ENCODE results near the gene MYO16. TPM values are rescaled to one million over a fixed set of nuclear protein-coding genes. Genes with fewer than 3 reads are reported as not detected.

The MYO16 gene
- total and polyA plus RNA-seq, 7 donors, result under 0.01 to 0.33 (median 0.28) TPM; not detected in 2

GRCh38 chr13:109100705-109101304 lies 471.4 kb downstream of the MYO16 start:
- Histone ChIP-seq H3K27me3 (no peaks in the 10 kb centered on the region), H3K9me3 (no peaks in the 10 kb centered on the region), H3K4me3 (no peak overlapping the region), H3K36me3 (no peaks in the 10 kb centered on the region), H3K4me1 (peaks cover 0 to 12% (median 9%) of the 10 kb centered on the region in 4 donors), H3K27ac (peak overlapping the region in 1 of 4 donors; percentile 50)
- DNase-seq, result no peak
- intact Hi-C loops (cut with DNase I), result no loop called here
- no peak for TF ChIP-seq POLR2A (IDR thresholded peaks at IDR 0.05)
- no peak for TF ChIP-seq CTCF (IDR thresholded peaks at IDR 0.05)
- TF ChIP-seq EP300 (IDR thresholded peaks at IDR 0.05), result no peak
- no peak for TF ChIP-seq POLR2AphosphoS5 (IDR thresholded peaks at IDR 0.05)
- 69 to 76% methylated on average over 8 of the region's 8 CpGs for WGBS, 2 donors

- no peak for DNase-seq
- no peaks in the 10 kb centered on the region for H3K36me3 ChIP-seq
- no peak overlapping the region for H3K4me3 ChIP-seq
- no peak overlapping the region for H3K27ac ChIP-seq
- no peak for TF ChIP-seq EP300 (IDR thresholded peaks at IDR 0.05)
- TF ChIP-seq POLR2A (IDR thresholded peaks at IDR 0.05), result no peak
- no peak for TF ChIP-seq POLR2AphosphoS5 (IDR thresholded peaks at IDR 0.05)
- TF ChIP-seq CTCF (IDR thresholded peaks at IDR 0.05), result no peak
- peaks cover 0 to 12% (median 9%) of the 10 kb centered on the region in 4 donors for H3K4me1 ChIP-seq
- 84 to 89% methylated on average over 3 of the region's 3 CpGs for WGBS, 2 donors
- no peaks in the 10 kb centered on the region for H3K9me3 ChIP-seq
- H3K27me3 ChIP-seq, result no peaks in the 10 kb centered on the region
- intact Hi-C loops (cut with DNase I), result no loop called here
Measured at GRCh38 chr13:109101550-109102144, 472.2 kb downstream of the MYO16 start.

- no peaks in the 10 kb centered on the region for H3K36me3 ChIP-seq
- H3K4me3 ChIP-seq, result no peak overlapping the region
- intact Hi-C loops (cut with DNase I), result no loop called here
- no peak overlapping the region for H3K27ac ChIP-seq
- 60 to 68% methylated on average over 4 of the region's 4 CpGs for WGBS, 2 donors
- TF ChIP-seq CTCF (IDR thresholded peaks at IDR 0.05) (no peak), POLR2AphosphoS5 (IDR thresholded peaks at IDR 0.05) (no peak), EP300 (IDR thresholded peaks at IDR 0.05) (no peak), POLR2A (IDR thresholded peaks at IDR 0.05) (no peak)
- H3K27me3 ChIP-seq, result no peaks in the 10 kb centered on the region
- DNase-seq, result no peak
- no peaks in the 10 kb centered on the region for H3K9me3 ChIP-seq
- peaks cover 0 to 4% (median 3%) of the 10 kb centered on the region in 4 donors for H3K4me1 ChIP-seq
Measured at GRCh38 chr13:109105899-109106298, 476.5 kb downstream of the MYO16 start.

- no peak for DNase-seq
- intact Hi-C loops (cut with DNase I), result no loop called here
- Histone ChIP-seq H3K4me1 (no peaks in the 10 kb centered on the region), H3K9me3 (no peaks in the 10 kb centered on the region), H3K27ac (no peak overlapping the region), H3K4me3 (no peak overlapping the region), H3K27me3 (no peaks in the 10 kb centered on the region), H3K36me3 (no peaks in the 10 kb centered on the region)
- TF ChIP-seq POLR2AphosphoS5 (IDR thresholded peaks at IDR 0.05) (no peak), EP300 (IDR thresholded peaks at IDR 0.05) (no peak), POLR2A (IDR thresholded peaks at IDR 0.05) (no peak), CTCF (IDR thresholded peaks at IDR 0.05) (no peak)
- WGBS, 2 donors, result 54 to 76% methylated on average over 1 of the region's 1 CpG
Measured at GRCh38 chr13:109110159-109110558, 480.7 kb downstream of the MYO16 start.
